SK-MEL-5 (cell line): ENCODE measurements around the gene DYNLT2B. TPM values are rescaled to one million over a fixed set of nuclear protein-coding genes. Genes with fewer than 3 reads are reported as not detected.
A peak's percentile ranks its signal among the peaks of the same experiment; 100 is the strongest.
"Not testable (repeated sequence)": the region's sequence is repeated elsewhere in the genome, so short reads cannot be mapped to it uniquely, and the experiment has no call there.

Experiments used
- DNase-seq: peaks from one replicate; pipeline ENCODE4 v3.0.0-alpha.2; 2016; ENCODE audit warnings: low read depth, low spot score
- in situ Hi-C: cut with HindIII; loops from 2 replicates; pipeline ENCODE4 v1.10.0; 2016; ENCODE audit warnings: low sequenced_read_pairs, high pct_unique_total_duplicates, low pct_unique_long_range_greater_than_20kb
- polyA plus RNA-seq, 2 experiments: library from polyadenylated mRNA; depleted of rRNA; stranded (reverse); fragments of >200 nt; gene quantifications; 2 replicates each; pipeline ENCODE4 v1.2.3, GENCODE V29; 2015
- total RNA-seq: library from RNA; depleted of rRNA; stranded (reverse); fragments of >200 nt; shearing (Covaris generic); gene quantifications from 2 replicates; pipeline ENCODE4 v1.2.3, GENCODE V29; 2014; rRNA removed

DYNLT2B gene
- total RNA-seq: 1.0 and 2.5 TPM in 2 replicates
- 2.4 and 6.2 TPM in 2 replicates for polyA plus RNA-seq (2015; cell fraction: cytosol; rRNA removed)
- 1.1 TPM in 1 of 2 replicates, not detected in the other for polyA plus RNA-seq (2015; cell fraction: nucleus; rRNA removed)

- in situ Hi-C loops: no loop called here
- DNase-seq: peak; percentile 87
These were observed at the start of gene DYNLT2B for GRCh38 chr3:196317687-196318467. DYNLT2B (minus strand) TSS chr3:196318240; CDS start chr3:196318152, 88 bp downstream.

DNA sequence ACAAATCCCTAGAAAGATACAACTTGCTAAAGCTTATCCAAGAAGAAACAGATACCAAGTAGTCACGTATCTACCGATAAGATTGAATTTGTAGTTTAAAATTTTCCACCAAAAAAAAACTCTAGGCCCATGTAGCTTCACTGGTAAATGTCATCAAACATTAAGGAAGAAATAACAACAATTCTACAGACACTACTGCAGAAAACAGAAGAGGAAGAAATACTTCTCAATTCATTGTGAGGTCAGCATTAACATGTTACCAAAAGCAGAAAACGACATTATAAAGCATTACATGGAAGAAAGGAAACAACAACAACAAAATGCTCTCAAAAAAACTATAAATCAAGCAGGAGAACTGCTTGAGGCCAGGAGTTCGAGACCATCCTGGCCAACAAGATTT, 47.7 kb upstream of the DYNLT2B start:
- in situ Hi-C loops: no loop called here
- no peak for DNase-seq

GRCh38 chr3:196360586-196360985, 42.5 kb upstream of the DYNLT2B start:
- in situ Hi-C loops: no loop called here
- no peak for DNase-seq

- in situ Hi-C loops, DNase-seq: not testable (repeated sequence)
These were observed 40.5 kb upstream of the DYNLT2B start for GRCh38 chr3:196358540-196358939.

- no peak for DNase-seq
- in situ Hi-C loops: no loop called here
These were observed 39.9 kb upstream of the DYNLT2B start for GRCh38 chr3:196357905-196358304.

DNA sequence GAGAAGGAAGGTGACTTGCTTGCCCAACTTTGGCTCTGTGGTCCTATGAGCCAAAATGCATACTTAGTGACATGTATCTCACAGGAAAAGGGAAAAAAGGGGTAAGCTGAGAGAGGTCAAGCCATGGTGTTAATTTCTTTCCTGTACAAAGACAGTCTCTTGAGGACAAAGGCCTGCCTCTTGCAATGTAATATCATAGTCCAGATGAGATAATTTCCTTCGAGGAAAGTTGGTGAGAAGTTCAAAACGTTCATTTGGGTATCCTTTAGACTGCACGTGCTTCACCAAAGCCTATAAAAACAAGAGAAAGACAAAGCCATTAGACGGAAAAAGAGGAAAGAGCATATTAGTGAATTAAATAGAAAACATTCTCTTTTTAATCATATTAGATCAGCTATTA, 38.5 kb upstream of the DYNLT2B start:
- in situ Hi-C loops: no loop called here
- no peak for DNase-seq

GRCh38 chr3:196355668-196356067, 37.6 kb upstream of the DYNLT2B start:
- no peak for DNase-seq
- in situ Hi-C loops: no loop called here

DNA sequence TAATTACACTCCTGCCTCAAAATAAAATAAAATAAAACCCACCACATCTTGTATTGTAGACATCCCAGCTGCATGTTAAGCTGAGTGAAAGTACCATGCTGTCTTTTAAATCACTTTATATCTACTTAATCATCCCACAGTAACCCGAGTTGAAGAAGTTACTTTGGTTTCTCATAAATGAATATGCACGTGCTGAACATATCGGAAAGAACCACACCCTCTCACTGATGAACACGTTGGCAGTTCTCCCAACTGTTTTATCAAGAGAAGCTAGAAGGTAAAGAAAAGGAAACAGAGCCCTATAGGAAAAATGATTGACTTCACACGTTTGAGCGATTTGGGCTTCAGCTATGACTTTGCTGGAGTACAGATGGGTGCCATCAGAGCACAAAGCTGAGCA, 36.1 kb upstream of the DYNLT2B start:
- in situ Hi-C loops: no loop called here
- no peak for DNase-seq

GRCh38 chr3:196351541-196351940, 33.5 kb upstream of the DYNLT2B start:
- no peak for DNase-seq
- in situ Hi-C loops: no loop called here

DNA sequence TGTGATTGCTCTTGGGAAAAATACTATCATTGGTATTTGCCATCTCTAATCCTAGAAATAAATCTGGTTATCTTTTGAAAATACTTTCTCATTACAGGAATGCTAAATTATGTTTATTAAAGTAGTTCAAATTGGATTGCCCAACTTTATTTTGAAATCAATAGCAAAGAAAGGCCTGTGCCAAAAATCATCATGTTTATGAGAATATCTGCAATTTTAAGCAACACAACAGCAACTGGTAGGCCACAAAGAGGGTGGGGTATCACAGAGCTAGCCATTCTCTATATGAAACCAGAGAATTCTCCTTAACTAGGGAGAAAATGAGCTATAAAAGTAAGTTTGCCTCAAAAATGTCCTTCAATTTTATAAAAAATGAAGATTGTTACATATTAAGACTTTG, 32.0 kb upstream of the DYNLT2B start:
- in situ Hi-C loops: no loop called here

GRCh38 chr3:196348698-196349097, 30.7 kb upstream of the DYNLT2B start:
- in situ Hi-C loops: no loop called here
- DNase-seq: no peak

More for the DNA sequence above, 32.0 kb upstream of the DYNLT2B start:
- DNase-seq: no peak

DNA sequence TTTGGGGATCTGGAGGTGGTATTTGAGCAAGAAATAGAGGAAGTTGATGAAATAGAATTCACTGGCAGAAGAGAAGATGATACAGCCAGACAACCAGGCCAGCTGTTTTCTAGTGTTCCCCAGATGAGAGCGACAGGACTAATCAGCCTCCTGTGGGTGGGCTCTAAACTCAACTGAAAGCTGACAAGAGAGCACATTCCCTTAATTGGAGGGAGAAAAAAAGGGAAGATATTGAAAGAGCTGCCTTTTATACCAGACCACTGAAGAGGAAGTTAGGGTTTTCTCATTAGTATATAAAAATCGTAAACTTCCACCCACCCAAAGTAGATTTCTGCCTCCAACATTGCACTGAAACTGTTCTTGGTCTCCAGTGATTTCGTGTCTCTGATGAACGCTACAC, 26.6 kb upstream of the DYNLT2B start:
- no peak for DNase-seq
- in situ Hi-C loops: no loop called here

DNA sequence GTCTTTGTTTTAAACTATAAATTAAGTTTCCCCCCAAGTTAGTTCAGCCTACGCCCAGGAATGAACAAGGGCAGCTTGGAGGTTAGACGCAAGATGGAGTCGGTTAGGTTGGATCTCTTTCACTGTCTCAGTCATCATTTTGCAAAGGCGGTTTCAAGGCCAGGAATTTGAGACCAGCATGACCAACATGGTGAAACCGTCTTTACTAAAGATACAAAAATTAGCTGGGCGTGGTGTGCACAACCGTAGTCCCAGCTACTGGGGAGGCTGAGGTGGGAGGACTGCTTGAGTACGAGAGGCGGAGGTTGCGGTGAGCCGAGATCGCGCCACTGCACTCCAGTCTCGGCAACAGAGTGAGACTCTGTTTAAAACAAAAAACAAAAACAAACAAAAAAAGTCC, 25.9 kb upstream of the DYNLT2B start:
- in situ Hi-C loops, DNase-seq: not testable (repeated sequence)

GRCh38 chr3:196341137-196341536, 23.1 kb upstream of the DYNLT2B start:
- in situ Hi-C loops: no loop called here
- no peak for DNase-seq

DNA sequence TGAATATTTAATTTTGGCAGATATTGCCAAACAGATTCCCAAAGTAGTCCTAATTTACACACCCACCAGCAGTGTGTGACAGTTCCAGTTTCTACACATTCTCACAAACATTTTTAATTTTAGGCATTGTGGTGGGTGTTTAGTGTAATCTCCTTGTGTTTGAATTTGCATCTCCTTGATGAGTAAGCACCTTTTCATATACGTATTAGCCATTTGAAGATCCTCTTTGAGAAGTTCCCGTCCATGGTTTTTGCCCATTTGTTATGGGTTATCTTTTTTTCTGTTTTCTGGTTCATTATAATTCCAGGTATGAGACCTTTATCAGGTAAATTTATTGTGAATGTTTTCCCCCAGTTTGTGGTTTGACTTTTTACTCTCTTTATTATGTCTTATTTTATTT, 22.4 kb upstream of the DYNLT2B start:
- in situ Hi-C loops: no loop called here
- no peak for DNase-seq

- in situ Hi-C loops: no loop called here
These were observed 21.6 kb upstream of the DYNLT2B start for GRCh38 chr3:196339493-196340254.

DNA sequence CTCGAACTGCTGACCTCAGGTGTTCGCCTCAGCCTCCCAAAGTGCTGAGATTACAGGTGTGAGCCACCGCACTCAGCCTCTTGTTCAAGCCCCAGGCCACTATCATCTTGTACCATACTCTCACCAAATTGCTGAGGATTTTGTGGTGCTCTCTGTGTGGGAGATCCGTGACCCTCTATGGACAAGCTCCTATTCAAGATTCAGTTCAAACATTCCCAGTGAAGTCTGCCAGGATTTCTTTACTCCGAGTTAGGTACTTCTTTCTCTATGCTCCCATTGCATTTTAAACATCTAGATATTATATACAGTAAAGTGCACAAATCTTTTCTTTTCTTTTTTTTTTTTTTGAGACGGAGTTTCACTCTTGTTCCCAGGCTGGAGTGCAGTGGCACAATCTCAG, 21.0 kb upstream of the DYNLT2B start:
- in situ Hi-C loops: no loop called here
- DNase-seq: no peak

More at GRCh38 chr3:196339493-196340254, 21.6 kb upstream of the DYNLT2B start:
- no peak for DNase-seq

DNA sequence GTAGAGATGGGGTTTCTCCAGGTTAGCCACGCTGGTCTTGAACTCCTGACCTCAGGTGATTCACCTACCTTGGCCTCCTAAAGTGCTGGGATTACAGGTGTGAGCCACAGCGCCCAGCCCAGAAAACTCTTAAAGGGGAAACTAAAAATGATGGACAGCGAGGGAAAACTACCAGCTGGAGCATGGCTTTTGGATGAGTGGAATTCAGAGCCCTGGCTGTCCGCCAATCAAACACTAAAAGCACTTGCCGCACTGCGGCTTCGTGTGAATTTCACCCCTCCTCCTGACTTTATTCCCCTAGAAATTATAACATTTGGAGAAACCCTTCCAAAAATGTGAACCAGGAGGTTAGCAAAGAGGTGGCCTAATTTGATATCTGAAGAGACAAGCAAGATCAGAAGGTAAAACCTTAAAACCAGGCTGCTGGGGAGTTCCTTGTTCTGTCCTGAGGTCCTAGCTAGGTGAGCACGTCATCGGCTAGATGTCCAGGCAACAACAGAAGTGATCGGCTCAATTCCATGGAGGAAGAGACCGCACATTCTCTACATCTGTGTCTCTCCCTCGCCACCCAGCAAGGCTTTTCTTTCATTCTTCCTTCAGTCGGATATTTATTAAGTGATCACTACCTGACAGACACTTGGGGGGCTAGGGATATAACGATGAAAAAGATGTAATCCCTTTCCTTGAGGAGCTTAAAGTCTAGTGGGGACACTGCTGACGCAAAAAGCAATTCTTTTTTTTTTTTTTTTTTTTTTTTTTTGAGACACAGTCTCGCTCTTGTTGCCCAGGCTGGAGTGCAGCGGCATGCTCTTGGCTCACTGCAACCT, 18.5 kb upstream of the DYNLT2B start:
- no peak for DNase-seq
- in situ Hi-C loops: no loop called here
